Measurements from ENCODE around the gene NUTM2D.
"Not testable (repeated sequence)": the region's sequence is repeated elsewhere in the genome, so short reads cannot be mapped to it uniquely, and the experiment has no call there.

- TF ChIP-seq CTCF (IDR thresholded peaks at IDR 0.05; ENCODE audit: poor library complexity, severe bottlenecking); EP300 (conservative IDR thresholded peaks at IDR 0.05; ENCODE audit: poor library complexity, severe bottlenecking); REST (IDR thresholded peaks at IDR 0.05; ENCODE audit: borderline replicate concordance); EZH2 (IDR thresholded peaks at IDR 0.05; ENCODE audit: borderline replicate concordance, insufficient read depth, low read length, poor library complexity, severe bottlenecking); MXI1 (conservative IDR thresholded peaks at IDR 0.05; ENCODE audit: poor library complexity, severe bottlenecking); TAF1 (IDR thresholded peaks at IDR 0.05; ENCODE audit: low read depth): not testable (repeated sequence)
Measured at GRCh38 chr10:87313649-87314359, 43.7 kb upstream of the NUTM2D start.
